Adrenal gland (tissue), 5 donors: ENCODE results near the gene SPAG6.

Experiments used
- CTCF ChIP-seq, 6 experiments: fragments of 450-650 bp in 4 of 6; fragments of 200-600 bp in 2 of 6; sonication (generic) in 1 of 6; IDR thresholded peaks; 1 replicate in 5 of 6; 2 replicates in 1 of 6; pipeline versions ENCODE4 v1.5.1 to v1.8.0; 2016 to 2021; ENCODE audit warnings: antibody characterized with exemption in 6 of 6, mild to moderate bottlenecking in 2 of 6, moderate library complexity in 1 of 6
- POLR2A ChIP-seq, 2 donors: fragments of 450-650 bp; IDR thresholded peaks; one replicate each; pipeline ENCODE4 v1.6.1; 2017; ENCODE audit warnings: antibody characterized with exemption in 2 of 2, mild to moderate bottlenecking in 2 of 2, moderate library complexity in 1 of 2
- donor health status: DM: no; HTN: no; CAD: no.

GRCh38 chr10:22429146-22429545 is 83.8 kb downstream of the SPAG6 start:
- TF ChIP-seq CTCF (IDR thresholded peaks at IDR 0.05), result no peak
- no peak for TF ChIP-seq POLR2A (IDR thresholded peaks at IDR 0.05)
